AG10803 (cell line): ENCODE measurements around the gene EYS.

ENCODE experiments used
- DNase-seq: peaks from one replicate; pipeline ENCODE4 v3.0.0; 2010; ENCODE audit warnings: low read depth
- H3K4me3 ChIP-seq: 2 replicates; pipeline ENCODE4 v1.5.1; 2011; ENCODE audit warnings: mild to moderate bottlenecking, low read length, control low read depth
- CTCF ChIP-seq: conservative IDR thresholded peaks from 2 replicates; pipeline ENCODE4 v1.5.1; 2011; ENCODE audit warnings: mild to moderate bottlenecking, low read length, control low read depth, inconsistent platforms

EYS gene

GRCh38 chr6:64231928-64232327 is 1475.1 kb downstream of the EYS start:
- no peak overlapping the region for H3K4me3 ChIP-seq
- TF ChIP-seq CTCF: no peak
- no peak for DNase-seq

GRCh38 chr6:64230530-64230929 is 1476.5 kb downstream of the EYS start:
- H3K4me3 ChIP-seq: no peak overlapping the region
- DNase-seq: no peak
- TF ChIP-seq CTCF: no peak

- no peak for TF ChIP-seq CTCF
- no peak overlapping the region for H3K4me3 ChIP-seq
- DNase-seq: no peak
Measured at GRCh38 chr6:64227863-64228262, 1479.2 kb downstream of the EYS start.

GRCh38 chr6:64225503-64225902 is 1481.5 kb downstream of the EYS start:
- DNase-seq: no peak
- H3K4me3 ChIP-seq: no peak overlapping the region
- TF ChIP-seq CTCF: no peak

GRCh38 chr6:64224819-64225218 is 1482.2 kb downstream of the EYS start:
- DNase-seq: peak; percentile 18
- H3K4me3 ChIP-seq: no peak overlapping the region
- TF ChIP-seq CTCF: no peak

- no peak for TF ChIP-seq CTCF
- DNase-seq: no peak
- H3K4me3 ChIP-seq: no peak overlapping the region
Measured at GRCh38 chr6:64221776-64222175, 1485.2 kb downstream of the EYS start.

GRCh38 chr6:64220801-64221200 is 1486.2 kb downstream of the EYS start:
- no peak for DNase-seq
- no peak for TF ChIP-seq CTCF
- no peak overlapping the region for H3K4me3 ChIP-seq
